GM15510 (cell line): ENCODE measurements around the gene OOEP.

Source experiments
- POLR2A ChIP-seq: IDR thresholded peaks from 3 replicates; pipeline ENCODE4 v1.6.1; 2011; ENCODE audit warnings: borderline replicate concordance; ENCODE audit not compliant: insufficient read length; ENCODE audit errors: extremely low read depth

The OOEP gene

GRCh38 chr6:73339340-73339739 is 30.4 kb downstream of the OOEP start:
- no peak for TF ChIP-seq POLR2A

- TF ChIP-seq POLR2A: no peak
Measured at GRCh38 chr6:73329201-73329600, 40.5 kb downstream of the OOEP start.

GRCh38 chr6:73328790-73329189 is 40.9 kb downstream of the OOEP start:
- no peak for TF ChIP-seq POLR2A

- no peak for TF ChIP-seq POLR2A
Measured at GRCh38 chr6:73325656-73326055, 44.0 kb downstream of the OOEP start.

GRCh38 chr6:73323323-73323722 is 46.4 kb downstream of the OOEP start:
- TF ChIP-seq POLR2A: no peak
